HEK293T (cell line): ENCODE results near the gene ST3GAL4.
A peak's percentile ranks its signal among the peaks of the same experiment; 100 is the strongest.

Source experiments
- CTCF ChIA-PET: fragments of 350-600 bp; formaldehyde crosslinking; extraction: SDS; loops from one replicate; lab custom pipeline; 2021; ENCODE audit warnings: antibody characterized with exemption, inconsistent platforms; lab: Yijun Ruan, JAX
- POLR2A ChIA-PET: fragments of 350-600 bp; formaldehyde crosslinking; extraction: SDS; loops from one replicate; lab custom pipeline; 2020; ENCODE audit warnings: antibody characterized with exemption, inconsistent platforms; lab: Yijun Ruan, JAX
- DNase-seq: peaks from one replicate; pipeline ENCODE4 v3.0.0; 2012; ENCODE audit warnings: mixed read lengths; ENCODE audit errors: extremely low spot score
- ARNT ChIP-seq: fragments of 450-650 bp; IDR thresholded peaks from 2 replicates; pipeline ENCODE4 v1.6.1; 2017; ENCODE audit warnings: mild to moderate bottlenecking
- BHLHE40 ChIP-seq: fragments of 450-650 bp; IDR thresholded peaks from 2 replicates; pipeline ENCODE4 v1.6.1; 2016; ENCODE audit warnings: mild to moderate bottlenecking, moderate library complexity, borderline replicate concordance
- CTBP1 ChIP-seq: fragments of 450-650 bp; IDR thresholded peaks from 2 replicates; pipeline ENCODE4 v1.6.1; 2016; ENCODE audit warnings: borderline replicate concordance
- ELF4 ChIP-seq: fragments of 450-650 bp; IDR thresholded peaks from 2 replicates; pipeline ENCODE4 v1.6.1; 2017; ENCODE audit warnings: antibody characterized with exemption
- FOXA1 ChIP-seq: fragments of 450-650 bp; IDR thresholded peaks from 2 replicates; pipeline ENCODE4 v1.6.1; 2016; ENCODE audit warnings: mild to moderate bottlenecking
- FOXK2 ChIP-seq: fragments of 450-650 bp; IDR thresholded peaks from 2 replicates; pipeline ENCODE4 v1.6.1; 2016; ENCODE audit warnings: mild to moderate bottlenecking
- FOXM1 ChIP-seq: fragments of 450-650 bp; IDR thresholded peaks from 2 replicates; pipeline ENCODE4 v1.6.1; 2017; ENCODE audit warnings: mild to moderate bottlenecking, borderline replicate concordance
- HDGF ChIP-seq: fragments of 450-650 bp; IDR thresholded peaks from 2 replicates; pipeline ENCODE4 v1.6.1; 2017; ENCODE audit warnings: antibody characterized with exemption, borderline replicate concordance
- L3MBTL2 ChIP-seq: fragments of 450-650 bp; conservative IDR thresholded peaks from 2 replicates; pipeline ENCODE4 v1.6.1; 2016; ENCODE audit warnings: mild to moderate bottlenecking
- LEF1 ChIP-seq: fragments of 450-650 bp; IDR thresholded peaks from 2 replicates; pipeline ENCODE4 v1.6.1; 2017; ENCODE audit warnings: mild to moderate bottlenecking, borderline replicate concordance
- NFRKB ChIP-seq: fragments of 450-650 bp; IDR thresholded peaks from 2 replicates; pipeline ENCODE4 v1.6.1; 2016; ENCODE audit warnings: mild to moderate bottlenecking, moderate library complexity
- PKNOX1 ChIP-seq: fragments of 450-650 bp; IDR thresholded peaks from 2 replicates; pipeline ENCODE4 v1.6.1; 2016
- SP1 ChIP-seq: fragments of 450-650 bp; IDR thresholded peaks from 2 replicates; pipeline ENCODE4 v1.6.1; 2017
- SUZ12 ChIP-seq: fragments of 450-650 bp; IDR thresholded peaks from 2 replicates; pipeline ENCODE4 v1.6.1; 2016; ENCODE audit warnings: mild to moderate bottlenecking
- TARDBP ChIP-seq: fragments of 450-650 bp; IDR thresholded peaks from 2 replicates; pipeline ENCODE4 v1.6.1; 2016
- ZNF384 ChIP-seq: fragments of 450-650 bp; IDR thresholded peaks from 2 replicates; pipeline ENCODE4 v1.6.1; 2016

Gene ST3GAL4

GRCh38 chr11:126437731-126438130 is 82.2 kb downstream of the ST3GAL4 start:
- CTCF ChIA-PET = interaction anchor here (0.6 kb wide), 1 partner anchor 43 kb away, joined by 4 read pairs; no protein-coding TSS in a partner anchor
- POLR2A ChIA-PET = interaction anchor here (0.6 kb wide), 1 partner anchor 169 kb away, joined by 3 read pairs; the partner anchor contains the start of genes FOXRED1 and SRPRA
- no peak for DNase-seq
- TF ChIP-seq NFRKB (no peak), PKNOX1 (no peak), TARDBP (no peak)

DNA sequence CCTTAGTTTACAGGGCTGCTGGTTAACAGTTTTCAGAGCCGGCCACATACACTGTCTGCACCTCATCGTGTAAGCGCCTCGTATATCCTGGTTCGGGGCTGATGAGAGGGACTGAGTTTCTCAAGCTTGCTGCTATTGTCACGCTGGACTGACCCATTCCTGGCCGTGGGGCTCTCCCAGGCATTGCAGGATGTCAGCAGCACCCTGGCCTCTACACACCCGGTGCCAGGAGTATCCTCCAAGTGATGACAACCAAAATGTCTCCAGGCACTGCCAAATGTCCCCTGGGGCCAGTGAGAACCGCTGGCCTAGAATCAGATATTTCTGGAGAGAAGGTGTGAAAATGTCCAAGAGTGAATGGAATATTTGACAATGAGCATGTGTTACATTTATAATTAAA is 82.8 kb downstream of the ST3GAL4 start:
- ChIA-PET CTCF (interaction anchor here (0.6 kb wide), 1 partner anchor 43 kb away, joined by 4 read pairs; no protein-coding TSS in a partner anchor), POLR2A (interaction anchor here (0.6 kb wide), 1 partner anchor 169 kb away, joined by 3 read pairs; the partner anchor contains the start of genes FOXRED1 and SRPRA)
- TF ChIP-seq PKNOX1 = no peak
- no peak for TF ChIP-seq TARDBP
- no peak for TF ChIP-seq FOXA1
- TF ChIP-seq L3MBTL2 = no peak
- no peak for DNase-seq

DNA sequence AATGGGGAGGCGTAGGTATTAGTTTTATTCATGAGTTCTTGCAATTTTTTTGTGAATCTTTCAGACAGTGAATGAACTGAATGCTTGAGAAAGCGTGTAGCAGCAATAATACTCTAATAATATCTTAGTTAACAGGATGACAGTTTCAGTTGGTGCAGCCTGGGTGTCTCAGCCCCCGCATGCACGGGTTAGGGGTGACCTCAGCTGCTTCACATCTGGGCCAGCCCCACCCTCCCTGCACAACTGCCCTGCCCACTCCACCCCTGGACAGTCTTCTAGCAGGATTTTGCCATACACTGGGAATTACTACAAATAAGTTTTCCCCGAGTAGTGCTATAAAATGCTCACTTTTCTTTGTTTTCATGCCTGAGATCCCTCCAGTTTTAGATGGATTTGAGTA is 83.2 kb downstream of the ST3GAL4 start:
- POLR2A ChIA-PET = no interaction called here
- no peak for DNase-seq
- CTCF ChIA-PET = no interaction called here
- TF ChIP-seq NFRKB (no peak), PKNOX1 (no peak), ZNF384 (no peak), SP1 (no peak), FOXM1 (no peak), FOXK2 (no peak), ARNT (no peak), BHLHE40 (no peak), TARDBP (no peak), FOXA1 (no peak), HDGF (no peak), LEF1 (no peak)

DNA sequence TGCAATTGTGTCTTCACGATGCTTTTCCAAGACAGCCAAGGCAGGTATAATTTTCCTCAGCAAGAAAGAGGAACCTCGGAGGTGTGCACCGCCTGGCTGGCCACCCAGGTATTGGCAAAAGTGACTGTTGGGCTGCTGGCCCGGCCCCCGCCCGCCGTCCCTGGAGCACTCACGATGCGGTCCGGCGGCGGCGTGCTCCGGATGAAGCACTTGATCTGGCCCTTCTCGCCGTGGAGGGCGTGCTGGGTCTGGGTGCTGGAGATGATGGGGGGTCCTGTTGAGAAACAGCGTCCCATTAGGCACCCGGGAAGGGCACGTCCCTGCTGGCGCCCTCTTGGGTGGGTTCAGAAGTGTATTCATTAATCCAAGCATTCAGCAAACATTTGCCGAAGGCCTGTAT is 84.8 kb downstream of the ST3GAL4 start:
- ChIA-PET CTCF (interaction anchor here (0.6 to 1.3 kb wide), 4 partner anchors 41 to 878 kb away, joined by 3 to 12 read pairs (median 4); no protein-coding TSS in a partner anchor), POLR2A (no interaction called here)
- DNase-seq = no peak
- no peak for TF ChIP-seq TARDBP
- TF ChIP-seq SP1 = no peak
- TF ChIP-seq BHLHE40 = no peak
- TF ChIP-seq ELF4 = no peak
- no peak for TF ChIP-seq LEF1
- TF ChIP-seq SUZ12 = no peak
- TF ChIP-seq HDGF = no peak
- no peak for TF ChIP-seq L3MBTL2
- TF ChIP-seq CTBP1 = no peak
- no peak for TF ChIP-seq ARNT
- no peak for TF ChIP-seq FOXK2
- no peak for TF ChIP-seq FOXA1
- TF ChIP-seq ZNF384 = no peak
- no peak for TF ChIP-seq PKNOX1
- TF ChIP-seq FOXM1 = no peak
- no peak for TF ChIP-seq NFRKB

DNA sequence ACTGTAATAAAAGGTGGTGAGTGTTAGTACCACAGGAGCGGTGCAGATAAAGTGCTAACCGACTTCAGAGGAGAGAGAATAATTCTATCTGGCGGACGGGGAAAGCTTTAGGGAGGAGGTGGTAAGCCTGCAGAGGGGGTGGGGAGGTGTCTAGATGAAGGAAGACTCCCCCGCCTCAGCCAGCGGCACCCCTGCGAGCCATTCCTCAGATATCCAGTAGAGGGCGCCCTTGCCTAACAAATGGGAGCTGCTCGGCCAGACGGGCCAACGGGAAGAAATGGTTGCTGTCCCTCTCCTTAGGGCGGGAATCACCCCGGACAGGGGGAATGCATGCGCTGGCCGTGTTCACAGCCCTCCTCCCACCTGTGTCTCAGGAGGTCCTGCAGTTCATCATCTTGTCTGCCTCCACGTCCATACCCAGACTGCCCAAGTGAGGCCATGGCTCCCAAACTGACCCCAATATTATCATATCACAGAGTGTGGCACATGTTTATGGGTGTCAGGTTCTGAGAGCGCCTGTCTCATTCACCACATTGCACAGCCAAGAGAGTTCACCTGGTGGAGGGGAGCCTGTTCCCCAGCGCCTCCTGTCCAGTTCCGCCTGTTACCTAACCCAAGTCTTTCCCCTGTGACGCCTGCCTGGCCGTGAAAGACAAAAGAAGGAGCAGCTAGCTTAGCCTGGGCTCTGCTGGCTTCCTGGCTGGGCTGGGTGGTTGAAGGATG is 85.5 kb downstream of the ST3GAL4 start:
- ChIA-PET CTCF (interaction anchor here (0.6 to 1.3 kb wide), 6 partner anchors 40 to 904 kb away, joined by 3 to 12 read pairs (median 4); no protein-coding TSS in a partner anchor), POLR2A (no interaction called here)
- DNase-seq = peak; percentile 93
- TF ChIP-seq L3MBTL2 (peak; percentile 79), FOXA1 (no peak)

GRCh38 chr11:126443120-126443519 is 87.6 kb downstream of the ST3GAL4 start:
- ChIA-PET POLR2A (no interaction called here), CTCF (interaction anchor here (0.6 kb wide), 1 partner anchor 768 kb away, joined by 3 read pairs; no protein-coding TSS in a partner anchor)
- DNase-seq = no peak
- no peak for TF ChIP-seq L3MBTL2
- no peak for TF ChIP-seq NFRKB
- no peak for TF ChIP-seq ZNF384
- TF ChIP-seq FOXK2 = no peak
- no peak for TF ChIP-seq FOXA1
- no peak for TF ChIP-seq ELF4
- no peak for TF ChIP-seq CTBP1
- TF ChIP-seq SP1 = no peak
- no peak for TF ChIP-seq ARNT
- TF ChIP-seq HDGF = no peak
- TF ChIP-seq PKNOX1 = no peak
